ENCODE results near the gene VWA3A.

DNA sequence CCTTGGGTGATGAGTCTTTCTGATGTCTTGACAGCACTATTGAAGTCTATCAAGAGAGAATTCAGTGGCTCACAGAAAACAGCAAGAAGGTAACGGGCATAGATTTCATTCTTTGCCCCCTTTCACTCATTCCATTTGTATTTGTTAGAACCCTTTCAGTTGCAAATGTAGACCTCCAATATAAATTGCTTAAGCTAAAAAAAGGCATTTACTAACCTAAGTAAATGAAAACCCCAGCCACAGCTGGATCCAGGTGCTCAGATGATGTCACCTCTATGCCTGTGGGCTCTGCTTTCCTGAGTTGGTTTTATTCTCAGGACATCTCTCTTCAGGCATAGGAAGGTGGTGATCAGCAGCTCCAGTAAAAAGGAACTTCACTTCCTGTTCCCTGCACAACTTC is 11.1 kb downstream of the VWA3A start:
- TF ChIP-seq POU2F2 (IDR thresholded peaks at IDR 0.05; ENCODE audit: low read depth, low read length), result no peak
- TF ChIP-seq POLR2AphosphoS5 (IDR thresholded peaks at IDR 0.05; ENCODE audit: low read depth, low read length), result no peak
- no peak for TF ChIP-seq POLR2A (IDR thresholded peaks at IDR 0.05; ENCODE audit: low read depth, low read length)
- no peak for TF ChIP-seq TAF1 (IDR thresholded peaks at IDR 0.05; ENCODE audit: low read depth, low read length)
